Stomach (tissue), 9 donors: ENCODE measurements around the gene IKZF4. TPM values are rescaled to one million over a fixed set of nuclear protein-coding genes. Genes with fewer than 3 reads are reported as not detected.
A peak's percentile ranks its signal among the peaks of the same experiment; 100 is the strongest.

Experiments
- DNase-seq, 2 donors: peaks; one replicate each; pipeline versions ENCODE4 v3.0.0 to v3.0.0-alpha.2; 2013 to 2019
- H3K27ac ChIP-seq, 5 donors: fragments of 200-600 bp in 4 of 5; sonication (generic) in 4 of 5; one replicate each; pipeline ENCODE4 v1.5.1; 2013 to 2019; ENCODE audit warnings: mild to moderate bottlenecking in 1 of 5, moderate library complexity in 1 of 5
- H3K27me3 ChIP-seq, 3 donors: fragments of 200-600 bp; sonication (generic); one replicate each; pipeline ENCODE4 v1.5.1; 2017 to 2019; ENCODE audit warnings: mixed run types in 1 of 3
- H3K36me3 ChIP-seq, 4 donors: fragments of 200-600 bp; sonication (generic); 1 replicate in 3 of 4; 2 replicates in 1 of 4; pipeline ENCODE4 v1.5.1; 2016 to 2019
- H3K4me1 ChIP-seq, 4 donors: fragments of 200-600 bp; sonication (generic); one replicate each; pipeline ENCODE4 v1.5.1; 2016 to 2019
- H3K4me3 ChIP-seq, 4 donors: fragments of 200-600 bp; sonication (generic) in 3 of 4; one replicate each; pipeline ENCODE4 v1.5.1; 2016 to 2019; ENCODE audit warnings: mild to moderate bottlenecking in 1 of 4
- H3K9me3 ChIP-seq, 4 donors: fragments of 200-600 bp; sonication (generic); one replicate each; pipeline ENCODE4 v1.5.1; 2016 to 2019
- CTCF ChIP-seq, 7 experiments: fragments of 450-650 bp in 4 of 7; fragments of 200-600 bp in 3 of 7; sonication (generic) in 3 of 7; IDR thresholded peaks; one replicate each; pipeline ENCODE4 v1.5.1; 2016 to 2019; ENCODE audit warnings: antibody characterized with exemption in 7 of 7, control low read depth in 2 of 7, mild to moderate bottlenecking in 1 of 7
- EP300 ChIP-seq: sonication (generic); formaldehyde crosslinking; IDR thresholded peaks from one replicate; pipeline ENCODE4 v1.6.1; 2017; ENCODE audit warnings: antibody characterized with exemption
- POLR2A ChIP-seq, 4 donors: fragments of 450-650 bp; IDR thresholded peaks; one replicate each; pipeline ENCODE4 v1.6.1; 2016; ENCODE audit warnings: antibody characterized with exemption in 4 of 4, control low read depth in 2 of 4, mild to moderate bottlenecking in 1 of 4, moderate library complexity in 1 of 4
- POLR2AphosphoS5 ChIP-seq, 3 donors: sonication (generic); formaldehyde crosslinking; IDR thresholded peaks; one replicate each; pipeline ENCODE4 v1.6.1; 2016; ENCODE audit warnings: antibody characterized with exemption in 3 of 3
- WGBS, 5 donors: extraction: QIAGEN DNeasy Blood & Tissue Kit in 3 of 5; methylation state at CpG; one replicate each; pipeline versions ENCODE4 v1.1.5 to v1.1.7; 2013 to 2018; 5-methylcytosine and 5-hydroxymethylcytosine counted together
- intact Hi-C: fragments of 100-400 bp; cut with DNase I; formaldehyde crosslinking; loops from one replicate; pipeline ENCODE4 v1.15.1; 2023; ENCODE audit warnings: low total_unique reads
- polyA plus RNA-seq, 3 donors: library from polyadenylated mRNA; stranded (reverse); fragments of 200-250 nt; gene quantifications; one replicate each; pipeline ENCODE4 v1.2.3, GENCODE V29; 2013
- total RNA-seq, 5 donors: library from RNA; depleted of rRNA; stranded (reverse); fragments of >200 nt; gene quantifications; one replicate each; pipeline versions ENCODE4 v1.1.0 to v1.2.3, GENCODE V29; 2014 to 2016
- donor health status: healthy with polysubstance abuse.
- donor health status: Bipolar disorder and iron deficiency.
- donor health status: healthy.

IKZF4 gene
- total and polyA plus RNA-seq, 8 donors, result 1.5 to 15.6 (median 2.9) TPM

GRCh38 chr12:56084958-56085543 is 64.2 kb downstream of the IKZF4 start:
- peak overlapping the region; percentile 31 to 96 (median 93) for H3K27ac ChIP-seq
- H3K4me3 ChIP-seq, result peak overlapping the region in 1 of 4 donors; percentile 10
- H3K27me3 ChIP-seq, result peaks cover 0 to 13% (median 6%) of the 10 kb centered on the region in 3 donors
- H3K4me1 ChIP-seq, result peaks cover 11 to 66% (median 49%) of the 10 kb centered on the region in 4 donors
- intact Hi-C loops, result no loop called here
- DNase-seq, result peak; percentile 46
- no peaks in the 10 kb centered on the region for H3K9me3 ChIP-seq
- H3K36me3 ChIP-seq, result peaks cover 10 to 55% (median 39%) of the 10 kb centered on the region in 4 donors
- 81 to 85% (median 83%) methylated on average over 15 of the region's 15 CpGs for WGBS, 5 donors
- TF ChIP-seq CTCF (IDR thresholded peaks at IDR 0.05), result peak in 2 of 7 experiments; percentile 14 to 36
- TF ChIP-seq POLR2AphosphoS5 (IDR thresholded peaks at IDR 0.05), result no peak

GRCh38 chr12:56086096-56086495 is 65.3 kb downstream of the IKZF4 start:
- H3K27ac ChIP-seq, result peak overlapping the region; percentile 66 to 96 (median 79)
- no peak for TF ChIP-seq POLR2A (IDR thresholded peaks at IDR 0.05)
- TF ChIP-seq POLR2AphosphoS5 (IDR thresholded peaks at IDR 0.05), result peak in 2 of 3 donors; percentile 54 to 70
- intact Hi-C loops, result no loop called here
- peak; percentile 78 to 82 for DNase-seq
- peaks cover 8 to 59% (median 45%) of the 10 kb centered on the region in 4 donors for H3K4me1 ChIP-seq
- no peaks in the 10 kb centered on the region for H3K9me3 ChIP-seq
- peaks cover 0 to 4% (median 0%) of the 10 kb centered on the region in 3 donors for H3K27me3 ChIP-seq
- WGBS, 5 donors, result 41 to 63% (median 54%) methylated on average over 3 of the region's 3 CpGs
- peaks cover 10 to 64% (median 46%) of the 10 kb centered on the region in 4 donors for H3K36me3 ChIP-seq
- H3K4me3 ChIP-seq, result peak overlapping the region in 1 of 4 donors; percentile 13

GRCh38 chr12:56086608-56087007 is 65.8 kb downstream of the IKZF4 start:
- WGBS, 5 donors, result 54 to 76% (median 67%) methylated on average over 5 to 6 of the region's 6 CpGs
- H3K27ac ChIP-seq, result peak overlapping the region; percentile 66 to 96 (median 79)
- intact Hi-C loops, result no loop called here

GRCh38 chr12:56087220-56087619 is 66.4 kb downstream of the IKZF4 start:
- Histone ChIP-seq H3K27me3 (no peaks in the 10 kb centered on the region), H3K36me3 (peaks cover 10 to 73% (median 46%) of the 10 kb centered on the region in 4 donors), H3K4me1 (peaks cover 8 to 59% (median 44%) of the 10 kb centered on the region in 4 donors), H3K4me3 (peak overlapping the region in 1 of 4 donors; percentile 26), H3K27ac (peak overlapping the region; percentile 66 to 96 (median 79)), H3K9me3 (no peaks in the 10 kb centered on the region)
- intact Hi-C loops, result no loop called here
- WGBS, 5 donors, result 42 to 59% (median 49%) methylated on average over 5 to 6 of the region's 6 CpGs
- peak; percentile 91 to 97 for DNase-seq
- no peak for TF ChIP-seq EP300
- peak in 2 of 3 donors; percentile 18 to 79 for TF ChIP-seq POLR2AphosphoS5 (IDR thresholded peaks at IDR 0.05)

More at GRCh38 chr12:56086608-56087007, 65.8 kb downstream of the IKZF4 start:
- H3K9me3 ChIP-seq, result no peaks in the 10 kb centered on the region
- H3K4me1 ChIP-seq, result peaks cover 8 to 59% (median 45%) of the 10 kb centered on the region in 4 donors
- H3K4me3 ChIP-seq, result peak overlapping the region in 1 of 4 donors; percentile 13
- peaks cover 10 to 67% (median 46%) of the 10 kb centered on the region in 4 donors for H3K36me3 ChIP-seq
- DNase-seq, result no peak
- no peak for TF ChIP-seq EP300
- H3K27me3 ChIP-seq, result no peaks in the 10 kb centered on the region

Other genes starting within 250 kb of the IKZF4 start
- 100 to 1,000 TPM in 1 of 5 donors, 10 to 100 TPM in 4; 16.1 to 200 (median 60.1) TPM for gene SARNP, start 203.3 kb upstream of the IKZF4 start, total RNA-seq
- gene SARNP, start 203.3 kb upstream of the IKZF4 start, polyA plus RNA-seq, result 10 to 100 TPM; 93.1 to 99.3 (median 94.2) TPM
- 10 to 100 TPM in 1 of 5 donors, 1 to 10 TPM in 2, under 1 TPM in 1, not detected in 1; 0.89 to 12.7 (median 4.3) TPM for gene ORMDL2, start 203.0 kb upstream of the IKZF4 start, total RNA-seq
- 10 to 100 TPM; 16.8 to 53.9 (median 33.7) TPM for gene ORMDL2, start 203.0 kb upstream of the IKZF4 start, polyA plus RNA-seq
- 10 to 100 TPM in 3 of 5 donors, 1 to 10 TPM in 2; 7.2 to 30.8 (median 12.5) TPM for gene DNAJC14, start 191.5 kb upstream of the IKZF4 start, total RNA-seq
- 10 to 100 TPM in 2 of 3 donors, 1 to 10 TPM in 1; 7.8 to 14.0 (median 10.5) TPM for gene DNAJC14, start 191.5 kb upstream of the IKZF4 start, polyA plus RNA-seq
- 10 to 100 TPM in 3 of 5 donors, 1 to 10 TPM in 2; 7.8 to 18.0 (median 11.6) TPM for gene MMP19, start 178.1 kb upstream of the IKZF4 start, total RNA-seq
- gene MMP19, start 178.1 kb upstream of the IKZF4 start, polyA plus RNA-seq, result 10 to 100 TPM in 1 of 3 donors, 1 to 10 TPM in 2; 2.7 to 13.0 (median 5.8) TPM
- 10 to 100 TPM in 2 of 5 donors, 1 to 10 TPM in 3; 1.2 to 59.4 (median 9.8) TPM for gene PYM1, start 93.1 kb upstream of the IKZF4 start, total RNA-seq
- 10 to 100 TPM; 42.8 to 54.8 (median 42.8) TPM for gene PYM1, start 93.1 kb upstream of the IKZF4 start, polyA plus RNA-seq
- gene DGKA, start 89.9 kb upstream of the IKZF4 start, total RNA-seq, result 100 to 1,000 TPM in 1 of 5 donors, 10 to 100 TPM in 4; 56.0 to 418 (median 92.0) TPM
- 100 to 1,000 TPM in 1 of 3 donors, 10 to 100 TPM in 2; 13.0 to 123 (median 27.6) TPM for gene DGKA, start 89.9 kb upstream of the IKZF4 start, polyA plus RNA-seq
- 1 to 10 TPM in 2 of 5 donors, under 1 TPM in 2, not detected in 1; 0.58 to 4.0 (median 1.0) TPM for gene PMEL, start 55.0 kb upstream of the IKZF4 start, total RNA-seq
- 1 to 10 TPM in 2 of 3 donors, under 1 TPM in 1; 0.75 to 2.1 (median 1.3) TPM for gene PMEL, start 55.0 kb upstream of the IKZF4 start, polyA plus RNA-seq
- 100 to 1,000 TPM in 1 of 5 donors, 10 to 100 TPM in 3, 1 to 10 TPM in 1; 4.1 to 124 (median 12.3) TPM for gene CDK2, start 54.2 kb upstream of the IKZF4 start, total RNA-seq
- gene CDK2, start 54.2 kb upstream of the IKZF4 start, polyA plus RNA-seq, result 10 to 100 TPM; 12.5 to 18.4 (median 17.5) TPM
- 100 to 1,000 TPM in 1 of 5 donors, 10 to 100 TPM in 4; 17.1 to 100 (median 75.1) TPM for gene RAB5B, start 47.0 kb upstream of the IKZF4 start, total RNA-seq
- 10 to 100 TPM; 52.4 to 92.4 (median 61.3) TPM for gene RAB5B, start 47.0 kb upstream of the IKZF4 start, polyA plus RNA-seq
- 10 to 100 TPM in 2 of 5 donors, 1 to 10 TPM in 3; 9.0 to 67.7 (median 10.0) TPM for gene SUOX, start 23.8 kb upstream of the IKZF4 start, total RNA-seq
- 10 to 100 TPM in 2 of 3 donors, 1 to 10 TPM in 1; 8.4 to 14.3 (median 11.8) TPM for gene SUOX, start 23.8 kb upstream of the IKZF4 start, polyA plus RNA-seq
- gene RPS26, start 20.9 kb downstream of the IKZF4 start, total RNA-seq, result 100 to 1,000 TPM in 4 of 5 donors, 10 to 100 TPM in 1; 22.3 to 929 (median 265) TPM
- gene RPS26, start 20.9 kb downstream of the IKZF4 start, polyA plus RNA-seq, result 1,000 to 10,000 TPM; 1,182 to 1,748 (median 1,390) TPM
- 100 to 1,000 TPM; 218 to 367 (median 286) TPM for gene ERBB3, start 59.1 kb downstream of the IKZF4 start, total RNA-seq
- gene ERBB3, start 59.1 kb downstream of the IKZF4 start, polyA plus RNA-seq, result 10 to 100 TPM; 26.6 to 45.9 (median 43.1) TPM
- gene PA2G4, start 83.5 kb downstream of the IKZF4 start, total RNA-seq, result 100 to 1,000 TPM in 2 of 5 donors, 10 to 100 TPM in 3; 33.8 to 144 (median 68.7) TPM
- gene PA2G4, start 83.5 kb downstream of the IKZF4 start, polyA plus RNA-seq, result 100 to 1,000 TPM in 1 of 3 donors, 10 to 100 TPM in 2; 74.1 to 101 (median 95.1) TPM
- gene RPL41, start 95.6 kb downstream of the IKZF4 start, total RNA-seq, result 1,000 to 10,000 TPM; 1,483 to 3,736 (median 1,919) TPM
- 1,000 to 10,000 TPM; 5,931 to 8,449 (median 6,584) TPM for gene RPL41, start 95.6 kb downstream of the IKZF4 start, polyA plus RNA-seq
- 1 to 10 TPM in 3 of 5 donors, under 1 TPM in 2; under 0.01 to 5.8 (median 3.1) TPM for gene ZC3H10, start 97.2 kb downstream of the IKZF4 start, total RNA-seq
- 1 to 10 TPM; 1.5 to 2.2 (median 1.8) TPM for gene ZC3H10, start 97.2 kb downstream of the IKZF4 start, polyA plus RNA-seq
- gene ESYT1, start 107.2 kb downstream of the IKZF4 start, total RNA-seq, result 100 to 1,000 TPM in 1 of 5 donors, 10 to 100 TPM in 4; 23.3 to 142 (median 63.7) TPM
- gene ESYT1, start 107.2 kb downstream of the IKZF4 start, polyA plus RNA-seq, result 10 to 100 TPM in 2 of 3 donors, 1 to 10 TPM in 1; 8.6 to 32.8 (median 13.8) TPM
- gene MYL6B, start 131.5 kb downstream of the IKZF4 start, total RNA-seq, result 10 to 100 TPM in 3 of 5 donors, 1 to 10 TPM in 1, not detected in 1; 4.9 to 24.3 (median 20.6) TPM
- gene MYL6B, start 131.5 kb downstream of the IKZF4 start, polyA plus RNA-seq, result 10 to 100 TPM; 53.4 to 98.1 (median 60.2) TPM
- gene MYL6, start 137.3 kb downstream of the IKZF4 start, total RNA-seq, result 1,000 to 10,000 TPM; 1,132 to 3,648 (median 2,772) TPM
- gene MYL6, start 137.3 kb downstream of the IKZF4 start, polyA plus RNA-seq, result 1,000 to 10,000 TPM; 3,181 to 4,672 (median 3,569) TPM
- 100 to 1,000 TPM in 2 of 5 donors, 10 to 100 TPM in 3; 58.0 to 131 (median 72.1) TPM for gene SMARCC2, start 168.4 kb downstream of the IKZF4 start, total RNA-seq
- gene SMARCC2, start 168.4 kb downstream of the IKZF4 start, polyA plus RNA-seq, result 10 to 100 TPM; 12.5 to 25.7 (median 20.1) TPM
- 10 to 100 TPM; 29.4 to 92.4 (median 52.7) TPM for gene RNF41, start 200.9 kb downstream of the IKZF4 start, total RNA-seq
- 10 to 100 TPM; 10.4 to 20.5 (median 17.4) TPM for gene RNF41, start 200.9 kb downstream of the IKZF4 start, polyA plus RNA-seq
- gene NABP2, start 203.3 kb downstream of the IKZF4 start, total RNA-seq, result 10 to 100 TPM in 2 of 5 donors, 1 to 10 TPM in 3; 1.2 to 13.9 (median 8.0) TPM
- 10 to 100 TPM; 22.2 to 36.5 (median 28.0) TPM for gene NABP2, start 203.3 kb downstream of the IKZF4 start, polyA plus RNA-seq
- gene SLC39A5, start 209.0 kb downstream of the IKZF4 start, total RNA-seq, result 100 to 1,000 TPM in 1 of 5 donors, 10 to 100 TPM in 1, 1 to 10 TPM in 1, not detected in 2; 8.0 to 450 (median 18.7) TPM
- gene SLC39A5, start 209.0 kb downstream of the IKZF4 start, polyA plus RNA-seq, result under 1 TPM in 2 of 3 donors, not detected in 1; 0.15 to 1.00 TPM
- 10 to 100 TPM in 4 of 5 donors, 1 to 10 TPM in 1; 2.3 to 28.3 (median 14.2) TPM for gene ANKRD52, start 237.3 kb downstream of the IKZF4 start, total RNA-seq
- gene ANKRD52, start 237.3 kb downstream of the IKZF4 start, polyA plus RNA-seq, result 1 to 10 TPM; 3.1 to 6.7 (median 3.4) TPM
- 10 to 100 TPM in 2 of 5 donors, 1 to 10 TPM in 3; 6.8 to 86.4 (median 9.4) TPM for gene COQ10A, start 245.9 kb downstream of the IKZF4 start, total RNA-seq
- gene COQ10A, start 245.9 kb downstream of the IKZF4 start, polyA plus RNA-seq, result 10 to 100 TPM in 1 of 3 donors, 1 to 10 TPM in 2; 4.4 to 10.1 (median 7.0) TPM